Transverse colon (tissue), 4 donors: ENCODE results near the gene IPO4. TPM values are rescaled to one million over a fixed set of nuclear protein-coding genes. Genes with fewer than 3 reads are reported as not detected.
"Not testable (repeated sequence)": the region's sequence is repeated elsewhere in the genome, so short reads cannot be mapped to it uniquely, and the experiment has no call there.

Experiments used
- DNase-seq: peaks from one replicate; pipeline ENCODE4 v3.0.0-alpha.2; 2019
- H3K27ac ChIP-seq, 4 donors: fragments of 200-600 bp; sonication (generic); 2 replicates each; pipeline ENCODE4 v1.5.1; 2016 to 2018; ENCODE audit warnings: inconsistent platforms in 4 of 4
- H3K27me3 ChIP-seq: fragments of 200-600 bp; sonication (generic); 2 replicates; pipeline ENCODE4 v1.5.1; 2017; ENCODE audit warnings: inconsistent platforms
- H3K36me3 ChIP-seq, 4 donors: fragments of 200-600 bp; sonication (generic); 2 replicates each; pipeline ENCODE4 v1.5.1; 2017 to 2019; ENCODE audit warnings: inconsistent platforms in 4 of 4
- H3K4me1 ChIP-seq, 4 donors: fragments of 200-600 bp; sonication (generic); 2 replicates each; pipeline ENCODE4 v1.5.1; 2017 to 2020; ENCODE audit warnings: inconsistent platforms in 4 of 4
- H3K4me3 ChIP-seq, 4 donors: fragments of 200-600 bp; sonication (generic); 1 replicate in 1 of 4; 2 replicates in 3 of 4; pipeline versions ENCODE4 v1.5.1 to v1.6.1; 2017 to 2019; ENCODE audit warnings: inconsistent platforms in 4 of 4
- H3K9me3 ChIP-seq, 2 donors: fragments of 200-600 bp; sonication (generic); 2 replicates each; pipeline ENCODE4 v1.5.1; 2017 to 2019; ENCODE audit warnings: inconsistent platforms in 2 of 2
- CTCF ChIP-seq, 5 experiments: fragments of 200-600 bp in 3 of 5; fragments of 450-650 bp in 2 of 5; sonication (generic) in 3 of 5; IDR thresholded peaks; 1 replicate in 2 of 5; 2 replicates in 3 of 5; pipeline ENCODE4 v1.5.1; 2016 to 2017; ENCODE audit warnings: antibody characterized with exemption in 5 of 5, inconsistent platforms in 3 of 5, mild to moderate bottlenecking in 2 of 5, moderate library complexity in 1 of 5
- EP300 ChIP-seq: sonication (generic); formaldehyde crosslinking; IDR thresholded peaks from one replicate; pipeline ENCODE4 v1.6.1; 2017; ENCODE audit warnings: antibody characterized with exemption, low read depth
- POLR2A ChIP-seq: fragments of 450-650 bp; IDR thresholded peaks from one replicate; pipeline ENCODE4 v1.6.1; 2016; ENCODE audit warnings: antibody characterized with exemption, mild to moderate bottlenecking, moderate library complexity
- POLR2AphosphoS5 ChIP-seq, 3 donors: sonication (generic); formaldehyde crosslinking; IDR thresholded peaks; one replicate each; pipeline ENCODE4 v1.6.1; 2016; ENCODE audit warnings: antibody characterized with exemption in 3 of 3
- WGBS, 2 donors: methylation state at CpG; one replicate each; pipeline ENCODE4 v1.1.5; 2018; ENCODE audit warnings: low coverage in 1 of 2; 5-methylcytosine and 5-hydroxymethylcytosine counted together
- in situ Hi-C, 4 donors: fragments of 200-750 bp; cut with MboI; loops; one replicate each; pipeline versions ENCODE4 v1.15.0 to v1.15.1; 2017; ENCODE audit warnings: low sequenced_read_pairs in 3 of 4, low pct_ligation_motif_present in 1 of 4, low pct_unique_long_range_greater_than_20kb in 1 of 4
- intact Hi-C: fragments of 100-400 bp; cut with DNase I; formaldehyde crosslinking; loops from one replicate; pipeline ENCODE4 v1.15.1; 2023; ENCODE audit warnings: low total_unique reads
- total RNA-seq, 4 donors: library from RNA; depleted of rRNA; stranded (reverse); fragments of >200 nt; gene quantifications; one replicate each; pipeline ENCODE4 v1.1.0, GENCODE V29; 2016

The IPO4 gene
- total RNA-seq, 4 donors from 2014 or later: 10.0 to 60.5 (median 37.3) TPM

- intact Hi-C loops: no loop called here
- Histone ChIP-seq H3K4me3 (no peak overlapping the region), H3K27me3 (no peaks in the 10 kb centered on the region), H3K9me3 (no peaks in the 10 kb centered on the region), H3K27ac (no peak overlapping the region), H3K36me3 (no peaks in the 10 kb centered on the region), H3K4me1 (peaks cover 4 to 18% (median 8%) of the 10 kb centered on the region in 4 donors)
- no peak for DNase-seq
- TF ChIP-seq POLR2AphosphoS5 (IDR thresholded peaks at IDR 0.05): no peak
- TF ChIP-seq CTCF (IDR thresholded peaks at IDR 0.05): no peak
- TF ChIP-seq EP300: no peak
- TF ChIP-seq POLR2A: no peak
- 84% methylated on average over 4 of the region's 4 CpGs; no CpG with 5 or more reads in 1 of the 2 donors for WGBS, 2 donors
- in situ Hi-C loops: no loop called here
These were observed 30.5 kb upstream of the IPO4 start for GRCh38 chr14:24219080-24219479.

GRCh38 chr14:24216876-24217275 lies 28.3 kb upstream of the IPO4 start:
- in situ Hi-C loops, H3K27ac ChIP-seq, H3K4me3 ChIP-seq, H3K36me3 ChIP-seq, H3K27me3 ChIP-seq, intact Hi-C loops, H3K9me3 ChIP-seq, DNase-seq: not testable (repeated sequence)
- peaks cover 15 to 31% (median 18%) of the 10 kb centered on the region in 4 donors for H3K4me1 ChIP-seq
- 94% methylated on average over 1 of the region's 1 CpG; no CpG with 5 or more reads in 1 of the 2 donors for WGBS, 2 donors

GRCh38 chr14:24216345-24216699 lies 27.7 kb upstream of the IPO4 start:
- Histone ChIP-seq H3K4me3 (peak overlapping the region in 1 of 4 donors; percentile 74), H3K36me3 (no peaks in the 10 kb centered on the region), H3K27me3 (no peaks in the 10 kb centered on the region), H3K27ac (peak overlapping the region; percentile 88 to 97 (median 97)), H3K9me3 (no peaks in the 10 kb centered on the region), H3K4me1 (peaks cover 15 to 33% (median 19%) of the 10 kb centered on the region in 4 donors)
- 84 to 86% methylated on average over 2 of the region's 2 CpGs for WGBS, 2 donors
- no peak for TF ChIP-seq CTCF (IDR thresholded peaks at IDR 0.05)
- no peak for TF ChIP-seq POLR2AphosphoS5 (IDR thresholded peaks at IDR 0.05)
- no peak for TF ChIP-seq POLR2A
- TF ChIP-seq EP300: no peak
- in situ Hi-C loops: no loop called here
- DNase-seq: no peak
- intact Hi-C loops: no loop called here

- Histone ChIP-seq H3K27ac (peak within 1 kb of the TSS; percentile 88 to 97 (median 97)), H3K4me1 (peaks cover 15 to 34% (median 19%) of the 10 kb centered on the region in 4 donors), H3K27me3 (no peaks in the 10 kb centered on the region), H3K4me3 (peak within 1 kb of the TSS; percentile 52 to 74 (median 69)), H3K9me3 (no peaks in the 10 kb centered on the region), H3K36me3 (peaks cover 0 to 3% (median under 1%) of the 10 kb centered on the region in 4 donors)
- in situ Hi-C loops (no loop called here), intact Hi-C loops (no loop called here)
- DNase-seq: peak; percentile 90
- TF ChIP-seq CTCF (IDR thresholded peaks at IDR 0.05) (peak; percentile 38 to 57 (median 42)), EP300 (no peak), POLR2AphosphoS5 (IDR thresholded peaks at IDR 0.05) (peak; percentile 87 to 94 (median 91)), POLR2A (peak; percentile 93)
- WGBS, 2 donors: 0% methylated on average over 40 of the region's 40 CpGs; no CpG with 5 or more reads in 1 of the 2 donors
These were observed 27.1 kb upstream of the IPO4 start, which contains the start of gene MDP1 for GRCh38 chr14:24215495-24216344. Gene MDP1 (minus strand): TSS chr14:24216066. CDS start chr14:24215955, 111 bp downstream.
